GM18951 (cell line): Measurements from ENCODE around the gene GUSB.
"Not testable (repeated sequence)": the region's sequence is repeated elsewhere in the genome, so short reads cannot be mapped to it uniquely, and the experiment has no call there.

Source experiments
- POLR2A ChIP-seq: IDR thresholded peaks from 4 replicates; pipeline ENCODE4 v1.6.1; 2011; ENCODE audit warnings: mild to moderate bottlenecking; ENCODE audit not compliant: insufficient read length, insufficient read depth; ENCODE audit errors: extremely low read depth
- in situ Hi-C: fragments of 300-500 bp; cut with MboI; formaldehyde crosslinking; loops from one replicate; pipeline ENCODE4 v1.12.0; 2022; ENCODE audit warnings: low sequenced_read_pairs, mixed read lengths, inconsistent platforms; ENCODE audit not compliant: unreplicated experiment

GUSB gene

DNA sequence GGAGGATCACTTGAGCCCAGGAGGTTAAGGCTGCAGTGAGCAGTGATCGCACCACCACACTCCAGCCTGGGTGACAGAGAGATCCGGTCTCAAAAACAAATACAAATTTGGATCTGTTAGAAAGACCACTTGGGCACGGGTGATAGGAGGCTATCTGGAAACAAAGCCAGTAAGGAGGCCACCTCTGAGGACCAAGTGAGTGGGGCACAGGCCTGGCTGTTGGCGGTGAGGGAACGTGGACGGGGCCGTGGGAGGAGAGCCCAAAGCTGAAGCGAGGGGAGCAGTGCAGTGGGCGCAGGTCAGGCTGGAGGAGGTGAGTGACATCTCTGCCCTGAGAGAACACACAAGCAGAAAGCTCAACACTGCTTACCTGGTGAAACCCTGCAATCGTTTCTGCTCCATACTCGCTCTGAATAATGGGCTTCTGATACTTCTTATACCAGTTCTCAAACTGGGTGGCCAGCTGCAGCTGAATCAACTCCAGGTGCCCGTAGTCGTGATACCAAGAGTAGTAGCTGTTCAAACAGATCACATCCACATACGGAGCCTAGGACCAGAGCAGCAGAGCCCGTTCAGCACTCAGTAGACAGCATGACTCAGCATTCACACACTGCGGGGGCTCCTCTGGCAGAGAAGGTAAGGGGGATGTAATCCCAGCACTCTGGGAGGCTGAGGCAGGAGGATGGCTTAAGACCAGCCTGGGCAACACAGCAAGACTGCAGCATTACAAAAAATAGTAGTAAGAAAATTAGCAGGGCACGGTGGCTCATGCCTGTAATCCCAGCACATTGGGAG, 14.5 kb downstream of the GUSB start:
- in situ Hi-C loops, result no loop called here
- no peak for TF ChIP-seq POLR2A

DNA sequence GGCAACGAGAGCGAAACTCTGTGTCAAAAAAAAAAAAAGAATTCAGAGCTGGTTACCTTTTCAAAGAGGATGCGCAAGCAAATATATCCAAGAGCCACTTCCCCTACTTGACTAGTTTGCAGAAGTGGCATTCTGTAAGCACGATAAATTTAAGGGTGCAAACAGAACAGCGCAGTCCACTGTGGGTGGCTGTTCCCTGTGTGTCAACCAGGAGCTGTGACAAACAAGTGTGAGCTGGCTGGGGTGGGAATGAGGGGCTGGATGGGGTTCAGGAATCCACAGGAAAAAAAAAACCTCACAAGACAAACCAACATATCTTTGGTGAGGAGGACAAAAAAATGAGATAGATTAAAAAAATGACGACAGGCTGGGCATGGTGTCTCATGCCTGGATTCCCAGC, 15.9 kb downstream of the GUSB start:
- in situ Hi-C loops, result no loop called here
- no peak for TF ChIP-seq POLR2A

DNA sequence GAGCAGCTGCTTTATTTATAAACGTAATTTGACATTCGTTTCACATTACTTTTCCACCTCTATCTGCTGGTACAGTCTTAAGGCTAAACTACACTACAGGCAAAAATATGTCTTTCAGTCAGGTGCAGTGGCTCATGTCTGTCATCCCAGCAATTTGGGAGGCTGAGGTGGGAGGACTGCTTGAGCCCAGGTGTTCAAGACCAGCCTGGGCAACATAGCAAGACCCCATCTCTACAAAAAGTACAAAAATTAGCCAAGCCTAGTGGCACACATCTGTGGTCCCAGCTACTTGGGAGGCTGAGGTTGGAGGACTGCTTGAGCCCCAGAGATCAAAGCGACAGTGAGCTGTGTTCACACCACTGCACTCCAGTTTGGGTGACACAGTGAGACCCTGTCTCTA, 17.3 kb downstream of the GUSB start:
- in situ Hi-C loops, result not testable (repeated sequence)

DNA sequence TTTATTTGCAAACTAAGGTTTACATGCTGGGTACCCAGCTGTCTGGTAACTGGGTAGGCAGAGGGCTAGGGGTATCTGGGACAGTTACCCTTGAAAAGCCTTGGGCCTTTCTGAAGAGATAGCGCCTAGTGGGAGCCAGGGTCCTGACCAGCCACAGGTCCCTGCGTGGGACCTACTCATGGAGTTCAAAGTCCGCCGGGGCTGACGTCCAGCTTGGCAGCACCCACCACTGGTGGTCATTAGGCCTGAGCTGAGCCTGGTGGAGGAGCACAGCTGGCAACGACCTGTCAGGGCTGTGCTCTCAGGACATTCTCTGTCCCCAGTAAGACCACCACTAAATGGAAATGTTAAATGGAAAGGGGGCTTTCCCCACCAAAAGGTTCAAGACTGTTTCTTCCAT, 20.0 kb downstream of the GUSB start:
- TF ChIP-seq POLR2A, result no peak
- in situ Hi-C loops, result no loop called here

DNA sequence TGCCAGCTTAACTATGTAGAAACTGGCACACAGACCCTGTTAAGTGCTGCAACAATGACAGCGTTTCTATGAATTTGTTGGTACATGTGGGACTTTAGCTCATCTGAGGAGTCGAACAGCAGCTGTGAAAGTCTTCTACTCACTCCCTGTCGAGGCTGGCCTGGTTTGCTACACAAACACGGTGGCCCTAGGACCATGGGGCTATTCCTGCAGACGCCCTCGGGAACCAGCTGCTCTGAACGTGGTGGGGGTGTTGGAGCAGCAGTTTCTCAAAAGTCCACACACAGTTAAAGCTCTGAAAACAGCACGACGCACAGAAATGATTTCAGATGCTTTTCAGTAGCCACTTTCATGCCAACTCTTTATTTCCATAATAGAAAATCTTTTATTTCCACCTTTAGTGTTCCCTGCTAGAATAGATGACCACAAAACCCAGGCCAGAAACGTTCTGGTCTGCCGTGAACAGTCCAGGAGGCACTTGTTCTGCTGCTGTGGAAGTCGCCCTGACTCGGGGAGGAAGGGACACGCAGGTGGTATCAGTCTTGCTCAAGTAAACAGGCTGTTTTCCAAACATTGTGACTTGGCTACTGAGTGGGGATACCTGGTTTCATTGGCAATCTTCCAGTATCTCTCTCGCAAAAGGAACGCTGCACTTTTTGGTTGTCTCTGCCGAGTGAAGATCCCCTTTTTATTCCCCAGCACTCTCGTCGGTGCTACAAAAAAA, 21.5 kb downstream of the GUSB start:
- TF ChIP-seq POLR2A, result no peak
- in situ Hi-C loops, result no loop called here

DNA sequence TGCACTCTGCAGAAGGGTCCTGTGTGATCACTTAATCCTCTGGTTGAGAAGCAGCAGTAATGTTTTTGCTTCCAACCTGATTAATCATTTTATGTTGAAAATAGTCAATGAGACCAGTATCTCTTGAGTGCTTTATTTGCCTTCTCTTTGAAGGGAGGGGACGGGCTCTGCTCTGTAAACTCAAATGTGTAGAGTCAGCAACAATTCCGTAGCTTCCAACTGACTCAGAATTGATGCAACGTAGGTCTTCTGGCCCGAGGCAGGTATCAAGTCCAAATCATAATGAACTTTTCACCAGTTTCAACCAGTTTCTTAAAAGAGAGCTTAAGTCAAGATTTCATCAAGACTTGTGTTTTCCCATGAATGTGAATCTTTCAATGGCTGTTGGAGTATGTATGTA, 26.3 kb downstream of the GUSB start:
- in situ Hi-C loops, result no loop called here
- no peak for TF ChIP-seq POLR2A

DNA sequence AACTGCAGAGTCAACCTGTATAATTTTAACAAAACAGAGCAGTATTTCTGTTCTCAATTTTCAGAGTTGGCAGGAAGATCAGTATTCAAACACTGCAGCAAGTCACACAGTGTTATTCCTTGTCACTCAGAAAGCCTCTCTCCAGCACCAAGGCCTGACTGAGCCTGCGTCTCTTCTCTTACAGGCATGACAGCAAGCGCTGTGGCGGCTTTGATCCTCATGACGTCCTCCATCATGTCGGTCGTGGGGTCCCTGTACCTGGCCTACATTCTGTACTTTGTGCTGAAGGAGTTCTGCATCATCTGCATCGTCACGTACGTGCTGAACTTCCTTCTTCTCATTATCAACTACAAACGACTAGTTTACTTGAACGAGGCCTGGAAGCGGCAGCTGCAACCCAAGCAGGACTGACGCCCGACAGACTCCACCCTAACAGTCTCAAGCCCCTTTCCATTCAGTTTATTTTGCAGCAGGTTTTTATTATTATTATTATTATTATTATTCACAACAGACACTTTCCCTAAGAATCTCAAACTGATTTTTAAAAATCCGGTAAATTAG, 28.0 kb downstream of the GUSB start:
- TF ChIP-seq POLR2A, result no peak
- in situ Hi-C loops, result no loop called here

DNA sequence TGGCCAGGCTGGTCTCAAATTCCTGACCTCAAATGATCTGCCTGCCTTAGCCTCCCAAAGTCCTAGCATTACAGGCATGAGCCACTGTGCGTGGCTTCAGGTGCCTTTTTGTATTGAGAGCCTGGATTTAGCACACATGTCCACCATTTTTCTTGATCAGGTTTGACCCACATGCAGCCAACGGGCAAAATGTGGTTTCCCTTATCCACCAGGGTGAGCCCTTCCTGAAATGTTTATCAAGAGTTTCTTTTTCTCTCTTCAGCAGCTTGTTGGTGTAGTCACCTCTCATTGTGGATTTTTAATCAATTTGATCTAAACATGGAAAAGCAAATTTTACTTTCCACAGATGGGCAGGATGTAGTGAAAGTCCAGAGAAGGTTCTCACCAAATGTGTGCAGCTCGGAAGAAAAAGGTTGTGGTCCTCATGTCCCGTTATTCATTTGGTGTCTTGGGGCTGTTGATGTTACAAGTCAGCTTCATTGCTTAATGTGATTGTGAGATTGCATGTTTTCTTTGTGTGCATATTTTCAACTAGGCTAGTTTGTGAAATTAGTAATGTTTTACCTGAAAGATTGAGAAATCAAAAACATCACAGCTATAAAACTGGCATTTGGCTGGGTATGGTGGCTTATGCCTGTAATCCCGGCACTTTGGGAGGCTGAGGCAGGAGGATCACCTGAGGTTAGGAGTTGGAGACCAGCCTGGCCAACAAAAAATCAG, 28.9 kb downstream of the GUSB start:
- in situ Hi-C loops, result no loop called here
- TF ChIP-seq POLR2A, result no peak

DNA sequence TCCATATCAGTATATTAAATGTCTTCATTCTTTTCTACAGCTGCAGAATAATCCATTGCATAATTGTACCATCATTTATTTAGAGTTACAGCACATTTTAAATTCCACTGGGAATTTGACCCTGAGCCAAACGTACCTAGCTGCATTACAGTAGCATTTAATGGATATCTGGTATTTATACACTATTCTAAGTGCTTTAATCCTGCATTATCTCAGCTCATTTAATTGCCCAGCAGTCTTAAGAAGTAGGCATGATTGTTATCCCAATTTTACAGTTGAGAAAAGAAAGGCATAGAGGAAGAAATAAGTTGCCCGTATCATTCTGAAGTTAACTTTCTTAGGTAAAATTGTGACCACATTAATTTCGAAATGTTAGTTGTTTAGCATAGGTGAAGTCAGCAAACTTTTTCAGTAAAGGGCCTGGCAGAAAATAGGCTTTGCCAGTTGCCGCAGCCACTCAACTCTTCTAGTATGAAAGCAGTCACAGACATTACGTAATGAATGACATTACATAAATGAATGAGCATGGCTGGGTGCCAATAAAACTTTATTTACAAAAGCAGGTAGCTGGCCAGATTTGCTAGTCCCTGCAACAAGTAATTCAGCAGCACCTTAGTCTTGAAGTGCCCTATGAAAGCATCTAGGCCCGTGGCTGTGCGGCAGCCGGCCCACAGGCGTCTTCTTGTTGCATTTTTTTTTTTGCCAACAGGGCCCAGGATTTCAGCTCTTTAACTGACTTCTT, 30.0 kb downstream of the GUSB start:
- in situ Hi-C loops, result no loop called here
- no peak for TF ChIP-seq POLR2A

DNA sequence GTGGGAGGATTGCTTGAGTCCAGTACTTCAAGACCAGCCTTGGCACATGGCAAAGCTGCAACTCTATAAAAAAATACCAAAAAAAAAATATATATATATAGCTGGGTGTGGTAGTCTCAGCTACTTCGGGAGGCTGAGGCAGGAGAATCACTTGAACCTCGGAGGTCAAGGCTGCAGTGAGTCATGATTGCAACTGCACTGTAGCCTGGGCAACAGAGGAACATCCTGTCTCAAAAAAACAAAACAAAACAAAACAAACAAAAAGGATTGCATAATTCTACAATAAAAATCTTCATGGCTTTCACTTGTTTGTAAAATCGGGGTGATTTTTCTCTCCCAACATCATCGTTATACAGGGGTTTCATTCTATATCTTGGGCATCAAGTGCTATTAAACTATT, 35.1 kb downstream of the GUSB start:
- in situ Hi-C loops, result no loop called here
- no peak for TF ChIP-seq POLR2A

DNA sequence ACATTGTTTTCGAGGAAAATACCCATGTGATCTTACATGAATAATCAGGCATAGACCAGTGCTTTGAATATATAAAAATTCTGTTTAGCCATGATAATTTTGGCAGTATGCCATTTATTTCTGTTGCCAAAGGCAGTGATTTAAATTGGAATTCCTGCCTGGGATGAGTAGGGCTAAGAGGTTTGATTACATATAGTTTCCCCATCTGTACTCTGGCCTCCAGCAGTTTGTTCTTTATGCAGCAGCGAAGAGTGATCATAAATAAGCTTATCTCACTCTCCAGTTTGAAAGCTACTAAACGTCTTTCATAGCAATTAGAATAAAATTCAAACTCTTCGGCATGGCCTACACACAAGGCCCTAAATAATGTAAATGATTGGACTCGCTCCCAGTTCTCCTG, 36.2 kb downstream of the GUSB start:
- in situ Hi-C loops, result not testable (repeated sequence)

DNA sequence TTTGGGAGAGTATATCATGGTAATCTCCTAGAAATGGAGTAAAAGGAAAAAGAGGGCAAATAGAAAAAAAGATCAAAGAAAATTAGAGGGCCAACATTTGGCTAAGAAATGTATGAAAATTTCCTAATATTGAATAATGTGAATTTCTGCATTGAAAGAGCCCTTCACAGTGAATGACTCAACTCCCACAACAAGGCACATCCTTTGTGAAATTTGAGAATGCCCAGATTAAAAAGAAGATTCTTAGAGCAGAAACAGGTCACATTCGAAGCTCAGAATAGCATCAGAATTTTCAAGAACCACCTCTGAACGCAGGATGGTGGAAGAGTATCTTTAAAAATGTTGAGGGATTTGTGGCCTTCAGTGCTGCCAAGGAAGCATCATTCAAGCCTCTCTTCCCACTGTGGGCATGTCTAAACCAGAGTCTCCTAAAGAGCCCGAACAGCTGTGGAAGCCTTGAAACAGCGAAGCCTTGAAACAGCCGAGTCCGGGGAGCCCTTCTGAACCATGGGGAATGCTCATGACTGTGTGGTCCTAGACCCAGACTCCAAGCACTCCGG, 43.6 kb downstream of the GUSB start:
- in situ Hi-C loops, result no loop called here
- TF ChIP-seq POLR2A, result no peak

DNA sequence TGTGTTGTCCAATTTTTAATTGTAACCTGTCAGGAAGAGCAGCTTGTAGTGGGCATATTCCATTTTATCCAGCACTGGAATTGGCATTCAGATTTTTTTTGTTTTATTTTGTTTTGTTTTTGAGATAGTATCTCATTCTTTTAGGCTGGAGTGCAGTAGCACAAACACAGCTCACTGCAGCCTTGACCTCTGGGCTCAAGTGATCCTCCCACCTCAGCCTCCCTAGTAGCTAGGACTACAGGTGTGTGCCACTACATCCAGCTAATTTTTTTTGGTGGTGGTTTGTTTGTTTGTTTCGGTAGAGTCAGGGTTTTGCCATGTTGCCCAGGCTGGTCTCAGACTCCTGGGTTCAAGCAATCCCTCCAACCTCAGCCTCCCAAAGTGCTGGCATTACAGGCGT, 44.7 kb downstream of the GUSB start:
- TF ChIP-seq POLR2A, result no peak
- in situ Hi-C loops, result no loop called here
